ENCODE data around the gene CCDC73. TPM values are rescaled to one million over a fixed set of nuclear protein-coding genes. Genes with fewer than 3 reads are reported as not detected.

CCDC73 gene
- total and polyA plus RNA-seq, 5 donors: not detected

DNA sequence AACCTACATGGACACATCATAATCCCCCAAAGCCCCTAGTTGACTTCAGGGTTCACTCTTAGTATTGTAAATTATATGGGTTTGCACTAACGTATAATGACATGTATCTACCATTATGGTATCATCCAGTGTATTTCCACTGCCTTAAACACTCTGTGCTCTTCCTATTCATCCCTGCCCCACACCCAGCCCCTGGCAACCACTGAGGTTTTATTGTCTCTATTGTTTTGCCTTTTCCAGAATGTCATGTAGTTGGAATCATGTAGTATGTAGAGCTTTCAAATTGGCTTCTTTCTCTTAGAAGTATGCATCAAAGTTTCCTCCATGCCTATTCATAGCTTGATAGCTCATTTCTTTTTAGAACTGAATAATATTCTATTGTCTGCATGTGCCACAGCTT, 227.3 kb downstream of the CCDC73 start:
- intact Hi-C loops (cut with DNase I): no loop called here
- Histone ChIP-seq H3K4me1 (ENCODE audit: control insufficient read depth, insufficient read depth, low read length) (no peaks in the 10 kb centered on the region), H3K27ac (ENCODE audit: low read length) (no peak overlapping the region), H3K4me3 (ENCODE audit: low read length) (no peak overlapping the region), H3K9me3 (ENCODE audit: control insufficient read depth, low read length) (no peaks in the 10 kb centered on the region), H3K27me3 (ENCODE audit: control insufficient read depth, insufficient read depth) (no peaks in the 10 kb centered on the region)
- DNase-seq: no peak
- ATAC-seq: no peak
- WGBS: 88% methylated on average over 1 of the region's 1 CpG

DNA sequence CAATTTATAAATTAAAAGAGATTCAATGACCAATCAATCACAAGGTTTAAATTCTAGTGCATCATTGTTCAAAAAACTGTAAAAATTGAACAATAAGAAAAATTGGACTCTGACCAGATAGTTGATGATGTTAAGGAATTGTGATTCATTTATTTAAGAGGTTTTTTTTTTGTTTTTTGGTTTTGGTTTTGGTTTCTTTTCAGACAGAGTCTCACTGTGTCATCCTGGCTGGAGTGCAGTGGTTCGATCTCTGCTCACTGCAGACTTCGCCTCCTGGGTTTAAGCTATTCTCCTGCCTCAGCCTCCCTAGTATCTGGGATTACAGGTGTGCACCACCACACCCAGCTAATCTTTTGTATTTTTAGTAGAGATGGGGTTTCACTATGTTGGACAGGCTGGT, 227.9 kb downstream of the CCDC73 start:
- no peaks in the 10 kb centered on the region for H3K4me1 ChIP-seq (ENCODE audit: control insufficient read depth, insufficient read depth, low read length)
- H3K4me3 ChIP-seq (ENCODE audit: low read length): no peak overlapping the region
- WGBS: 77% methylated on average over 2 of the region's 2 CpGs
- intact Hi-C loops (cut with DNase I): no loop called here
- no peaks in the 10 kb centered on the region for H3K27me3 ChIP-seq (ENCODE audit: control insufficient read depth, insufficient read depth)
- no peak for ATAC-seq
- no peak for DNase-seq
- no peak overlapping the region for H3K27ac ChIP-seq (ENCODE audit: low read length)
- H3K9me3 ChIP-seq (ENCODE audit: control insufficient read depth, low read length): no peaks in the 10 kb centered on the region

DNA sequence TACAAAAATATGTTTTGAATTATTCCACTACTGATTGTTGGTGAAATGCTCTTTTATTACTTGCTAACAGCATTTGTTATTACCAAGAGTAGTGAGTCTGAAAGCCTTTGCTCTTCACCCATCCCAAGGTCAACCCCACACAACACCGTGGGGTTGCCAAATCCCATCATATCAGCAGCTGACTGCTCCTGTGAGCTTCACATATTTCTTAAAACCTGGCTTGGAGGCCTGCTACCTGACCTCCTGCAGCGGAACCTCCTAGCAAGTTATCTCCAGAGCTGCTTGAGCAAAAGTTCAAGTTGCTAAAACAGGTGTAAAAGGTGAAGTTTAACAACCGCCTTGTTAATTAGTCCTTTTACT, 230.9 kb downstream of the CCDC73 start:
- H3K27ac ChIP-seq (ENCODE audit: low read length): no peak overlapping the region
- intact Hi-C loops (cut with DNase I): no loop called here
- ATAC-seq (no peak), DNase-seq (no peak)
- no peak overlapping the region for H3K4me3 ChIP-seq (ENCODE audit: low read length)
- no peaks in the 10 kb centered on the region for H3K9me3 ChIP-seq (ENCODE audit: control insufficient read depth, low read length)
- no peaks in the 10 kb centered on the region for H3K4me1 ChIP-seq (ENCODE audit: control insufficient read depth, insufficient read depth, low read length)
- 73% methylated on average over 3 of the region's 3 CpGs for WGBS
- no peaks in the 10 kb centered on the region for H3K27me3 ChIP-seq (ENCODE audit: control insufficient read depth, insufficient read depth)

DNA sequence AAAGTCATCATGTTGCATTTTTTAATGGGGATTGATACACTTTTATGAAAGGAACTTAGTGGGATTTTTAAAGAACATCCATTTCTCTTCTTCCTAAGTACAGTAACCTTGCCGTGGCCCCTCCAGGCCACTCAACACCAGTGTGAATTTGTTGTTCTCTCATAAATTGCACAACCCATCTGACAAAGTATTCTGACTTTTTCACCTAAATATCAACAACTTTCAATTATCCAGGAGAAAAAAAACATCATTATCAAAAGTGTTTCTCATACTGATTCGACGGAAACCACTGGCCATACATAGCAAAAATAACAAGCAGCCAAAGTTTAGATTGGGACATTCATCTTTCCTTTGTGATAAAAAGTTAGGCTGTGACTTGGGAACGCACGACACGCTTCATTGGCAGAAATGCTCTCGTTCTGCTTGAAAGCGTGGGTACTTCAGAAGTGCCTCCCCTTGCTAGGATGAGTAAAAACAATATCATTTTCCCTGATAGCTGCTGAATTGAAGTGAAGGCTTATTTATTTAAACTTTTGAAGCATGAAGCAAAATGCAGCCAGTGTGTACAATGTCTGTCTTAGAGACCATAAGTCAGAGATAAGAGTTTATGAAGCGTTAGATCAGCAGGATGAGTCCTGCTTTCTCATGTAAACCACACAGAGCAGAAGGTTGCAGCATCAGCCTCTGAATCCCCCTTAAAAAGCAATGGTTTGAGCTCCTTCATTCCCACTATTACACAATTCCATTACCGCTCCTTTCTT, 231.4 kb downstream of the CCDC73 start:
- H3K4me1 ChIP-seq (ENCODE audit: control insufficient read depth, insufficient read depth, low read length): no peaks in the 10 kb centered on the region
- DNase-seq (no peak), ATAC-seq (no peak)
- H3K9me3 ChIP-seq (ENCODE audit: control insufficient read depth, low read length): no peaks in the 10 kb centered on the region
- intact Hi-C loops (cut with DNase I): no loop called here
- H3K27me3 ChIP-seq (ENCODE audit: control insufficient read depth, insufficient read depth): no peaks in the 10 kb centered on the region
- 48% methylated on average over 10 of the region's 10 CpGs for WGBS
- no peak overlapping the region for H3K27ac ChIP-seq (ENCODE audit: low read length)
- no peak overlapping the region for H3K4me3 ChIP-seq (ENCODE audit: low read length)

DNA sequence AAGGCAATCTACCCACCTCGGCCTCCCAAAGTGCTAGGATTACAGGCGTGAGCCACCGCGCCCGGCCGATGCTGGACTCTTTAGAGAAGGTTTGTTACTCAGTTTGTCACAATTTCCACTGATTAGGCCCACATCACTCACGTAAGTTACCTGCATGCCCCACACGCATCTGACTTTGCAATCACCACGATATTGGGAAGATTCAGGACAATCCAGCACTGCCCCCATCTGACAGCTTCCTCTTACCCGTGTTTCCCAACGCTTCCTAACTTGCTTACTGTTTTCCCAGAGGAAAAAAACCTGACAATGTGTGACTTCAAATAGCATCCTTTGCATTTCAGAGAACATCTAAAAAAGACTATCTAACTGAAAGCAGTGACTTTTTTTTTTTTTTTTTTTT, 232.6 kb downstream of the CCDC73 start:
- Histone ChIP-seq H3K4me3 (ENCODE audit: low read length) (no peak overlapping the region), H3K4me1 (ENCODE audit: control insufficient read depth, insufficient read depth, low read length) (no peaks in the 10 kb centered on the region), H3K27ac (ENCODE audit: low read length) (no peak overlapping the region), H3K9me3 (ENCODE audit: control insufficient read depth, low read length) (no peaks in the 10 kb centered on the region), H3K27me3 (ENCODE audit: control insufficient read depth, insufficient read depth) (no peaks in the 10 kb centered on the region)
- ATAC-seq: no peak
- 85% methylated on average over 11 of the region's 11 CpGs for WGBS
- no peak for DNase-seq
- intact Hi-C loops (cut with DNase I): no loop called here

DNA sequence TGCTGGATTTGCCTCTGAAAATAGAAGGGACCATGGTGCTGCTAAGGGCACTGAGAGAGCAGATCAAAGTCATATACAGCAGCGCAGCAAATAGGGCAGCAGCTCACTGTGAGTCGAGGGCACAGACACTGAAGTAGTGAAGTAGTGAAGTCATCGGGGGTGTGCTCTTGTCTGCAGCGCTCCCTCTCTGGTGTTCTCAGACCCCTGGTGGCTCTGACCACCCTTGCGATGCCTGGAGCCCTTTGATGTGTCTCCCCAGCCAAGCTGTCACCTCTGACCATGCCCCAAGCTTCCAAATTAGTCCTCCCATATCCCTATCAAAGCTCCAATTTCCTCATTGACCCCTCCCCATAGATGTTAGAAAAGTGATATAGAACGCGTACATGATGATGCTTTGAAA, 238.6 kb downstream of the CCDC73 start:
- intact Hi-C loops (cut with DNase I): no loop called here
- no peak for DNase-seq
- Histone ChIP-seq H3K9me3 (ENCODE audit: control insufficient read depth, low read length) (no peaks in the 10 kb centered on the region), H3K27me3 (ENCODE audit: control insufficient read depth, insufficient read depth) (no peaks in the 10 kb centered on the region), H3K27ac (ENCODE audit: low read length) (no peak overlapping the region), H3K4me3 (ENCODE audit: low read length) (no peak overlapping the region), H3K4me1 (ENCODE audit: control insufficient read depth, insufficient read depth, low read length) (no peaks in the 10 kb centered on the region)
- WGBS: 87% methylated on average over 7 of the region's 7 CpGs
- no peak for ATAC-seq

DNA sequence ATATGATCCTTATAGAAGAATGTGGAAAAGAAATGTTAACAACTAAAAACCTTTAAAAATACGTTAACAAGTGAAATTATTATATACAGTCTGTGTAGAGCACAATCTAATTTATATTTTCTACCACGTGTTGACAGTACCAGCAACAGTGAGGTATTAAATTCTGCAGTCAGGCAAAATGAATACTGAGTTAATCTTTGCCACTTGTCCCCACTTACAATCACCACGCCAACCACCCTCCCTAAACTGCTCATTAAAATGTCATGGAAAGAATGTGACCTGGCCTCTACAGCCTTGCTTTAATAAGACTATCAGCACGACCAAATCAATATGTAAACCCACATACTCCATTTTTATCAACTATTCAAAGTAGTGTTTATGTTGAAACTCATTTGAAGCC, 239.4 kb downstream of the CCDC73 start:
- H3K9me3 ChIP-seq (ENCODE audit: control insufficient read depth, low read length): no peaks in the 10 kb centered on the region
- ATAC-seq: no peak

More for the DNA sequence above, 239.4 kb downstream of the CCDC73 start:
- Histone ChIP-seq H3K27me3 (ENCODE audit: control insufficient read depth, insufficient read depth) (no peaks in the 10 kb centered on the region), H3K4me3 (ENCODE audit: low read length) (no peak overlapping the region), H3K27ac (ENCODE audit: low read length) (no peak overlapping the region), H3K4me1 (ENCODE audit: control insufficient read depth, insufficient read depth, low read length) (no peaks in the 10 kb centered on the region)
- 26% methylated on average over 4 of the region's 4 CpGs for WGBS
- intact Hi-C loops (cut with DNase I): no loop called here
- DNase-seq: no peak

Other genes with a start within 250 kb of the CCDC73 start
- gene EIF3M, start 210.8 kb downstream of the CCDC73 start, total RNA-seq: 100 to 1,000 TPM; 150 to 166 (median 159) TPM
- 219 TPM for gene EIF3M, start 210.8 kb downstream of the CCDC73 start, polyA plus RNA-seq
- gene PRRG4, start 35.3 kb upstream of the CCDC73 start, total RNA-seq: 1 to 10 TPM; 1.4 to 2.2 (median 1.9) TPM
- gene PRRG4, start 35.3 kb upstream of the CCDC73 start, polyA plus RNA-seq: 1.9 TPM
- gene QSER1, start 98.1 kb upstream of the CCDC73 start, total RNA-seq: 10 to 100 TPM; 17.2 to 21.5 (median 19.4) TPM
- 3.2 TPM for gene QSER1, start 98.1 kb upstream of the CCDC73 start, polyA plus RNA-seq
- 1 to 10 TPM in 2 of 4 donors, under 1 TPM in 2; 0.62 to 1.1 (median 1.0) TPM for gene DEPDC7, start 221.2 kb upstream of the CCDC73 start, total RNA-seq
- gene DEPDC7, start 221.2 kb upstream of the CCDC73 start, polyA plus RNA-seq: 0.75 TPM
- gene TCP11L1, start 244.9 kb upstream of the CCDC73 start, total RNA-seq: 1 to 10 TPM; 8.2 to 9.8 (median 8.8) TPM
- gene TCP11L1, start 244.9 kb upstream of the CCDC73 start, polyA plus RNA-seq: 4.3 TPM